Activated T-helper 1 cell treated with anti-CD3 and anti-CD28 coated beads, Interleukin-12 subunit alpha, Interleukin-12 subunit beta, Interleukin-2, Interleukin-4 antibody, amounts not matched to agents 30 ng/mL and 10 ng/mL and 1 ng/mL, durations not matched to agents 14 hours and 24 hours and 36 hours (primary cell): ENCODE measurements around the gene IGSF3. TPM values are rescaled to one million over a fixed set of nuclear protein-coding genes. Genes with fewer than 3 reads are reported as not detected.
A peak's percentile ranks its signal among the peaks of the same experiment; 100 is the strongest.
"Not testable (repeated sequence)": the region's sequence is repeated elsewhere in the genome, so short reads cannot be mapped to it uniquely, and the experiment has no call there.

Source experiments
- DNase-seq: peaks from one replicate; pipeline ENCODE4 v3.0.0; 2021; ENCODE audit warnings: low spot score
- H3K27ac Mint-ChIP-seq: one replicate; pipeline ENCODE4 v1.8.0; 2021; ENCODE audit warnings: mild to moderate bottlenecking, mixed read lengths
- H3K27me3 Mint-ChIP-seq: one replicate; pipeline ENCODE4 v1.8.0; 2022; ENCODE audit warnings: mild to moderate bottlenecking, moderate library complexity, mixed read lengths; ENCODE audit not compliant: insufficient read depth
- H3K36me3 Mint-ChIP-seq: one replicate; pipeline ENCODE4 v1.8.0; 2021; ENCODE audit warnings: low read depth, mixed read lengths
- H3K4me1 Mint-ChIP-seq: one replicate; pipeline ENCODE4 v1.8.0; 2021; ENCODE audit warnings: low read depth, mixed read lengths
- H3K4me3 Mint-ChIP-seq: one replicate; pipeline ENCODE4 v1.8.0; 2021; ENCODE audit warnings: mild to moderate bottlenecking, moderate library complexity, mixed read lengths
- H3K9me3 Mint-ChIP-seq: one replicate; pipeline ENCODE4 v1.8.0; 2021; ENCODE audit warnings: mixed read lengths
- intact Hi-C: fragments of 100-400 bp; cut with micrococcal nuclease; formaldehyde crosslinking; loops from one replicate; pipeline ENCODE4 v1.15.1; 2024
- total RNA-seq: library from RNA; stranded (reverse); gene quantifications from 2 replicates; pipeline ENCODE4 v1.2.3, GENCODE V29; 2022

IGSF3 gene
- total RNA-seq, 1 donor from 2014 or later = 1.7 TPM

- no peak for DNase-seq
- Mint-ChIP-seq H3K4me3 (no peak overlapping the region), H3K36me3 (no peaks in the 10 kb centered on the region), H3K27ac (peak overlapping the region; percentile 27), H3K9me3 (no peaks in the 10 kb centered on the region), H3K27me3 (peaks cover 6% of the 10 kb centered on the region), H3K4me1 (peaks cover 9% of the 10 kb centered on the region)
- intact Hi-C loops = no loop called here
These were observed 39.1 kb downstream of the IGSF3 start for GRCh38 chr1:116628448-116628847.

GRCh38 chr1:116627357-116627756 lies 40.2 kb downstream of the IGSF3 start:
- H3K4me1 Mint-ChIP-seq, H3K9me3 Mint-ChIP-seq, DNase-seq, H3K4me3 Mint-ChIP-seq, H3K27ac Mint-ChIP-seq, H3K36me3 Mint-ChIP-seq, H3K27me3 Mint-ChIP-seq, intact Hi-C loops: not testable (repeated sequence)

GRCh38 chr1:116626915-116627314 lies 40.6 kb downstream of the IGSF3 start:
- H3K27me3 Mint-ChIP-seq, H3K27ac Mint-ChIP-seq, intact Hi-C loops, H3K9me3 Mint-ChIP-seq, H3K36me3 Mint-ChIP-seq, DNase-seq, H3K4me3 Mint-ChIP-seq, H3K4me1 Mint-ChIP-seq: not testable (repeated sequence)

GRCh38 chr1:116625155-116625554 lies 42.4 kb downstream of the IGSF3 start:
- H3K9me3 Mint-ChIP-seq, H3K27ac Mint-ChIP-seq, DNase-seq, intact Hi-C loops, H3K4me1 Mint-ChIP-seq, H3K27me3 Mint-ChIP-seq, H3K36me3 Mint-ChIP-seq, H3K4me3 Mint-ChIP-seq: not testable (repeated sequence)

GRCh38 chr1:116624040-116624439 lies 43.5 kb downstream of the IGSF3 start:
- H3K36me3 Mint-ChIP-seq = no peaks in the 10 kb centered on the region
- H3K27me3 Mint-ChIP-seq = peaks cover 3% of the 10 kb centered on the region
- intact Hi-C loops = no loop called here
- no peak overlapping the region for H3K27ac Mint-ChIP-seq
- H3K4me3 Mint-ChIP-seq = no peak overlapping the region
- no peaks in the 10 kb centered on the region for H3K9me3 Mint-ChIP-seq
- H3K4me1 Mint-ChIP-seq = peaks cover 8% of the 10 kb centered on the region
- DNase-seq = no peak

- DNase-seq, H3K9me3 Mint-ChIP-seq, H3K27ac Mint-ChIP-seq, H3K4me1 Mint-ChIP-seq, H3K36me3 Mint-ChIP-seq, intact Hi-C loops, H3K27me3 Mint-ChIP-seq, H3K4me3 Mint-ChIP-seq: not testable (repeated sequence)
These were observed 45.0 kb downstream of the IGSF3 start for GRCh38 chr1:116622496-116622895.

GRCh38 chr1:116621756-116622155 lies 45.8 kb downstream of the IGSF3 start:
- H3K27ac Mint-ChIP-seq, H3K27me3 Mint-ChIP-seq: not testable (repeated sequence)

GRCh38 chr1:116620392-116620791 lies 47.1 kb downstream of the IGSF3 start:
- H3K4me1 Mint-ChIP-seq, H3K9me3 Mint-ChIP-seq, DNase-seq, H3K36me3 Mint-ChIP-seq, H3K27ac Mint-ChIP-seq, intact Hi-C loops, H3K4me3 Mint-ChIP-seq, H3K27me3 Mint-ChIP-seq: not testable (repeated sequence)

More at GRCh38 chr1:116621756-116622155, 45.8 kb downstream of the IGSF3 start:
- H3K4me1 Mint-ChIP-seq, H3K4me3 Mint-ChIP-seq, intact Hi-C loops, H3K36me3 Mint-ChIP-seq, DNase-seq, H3K9me3 Mint-ChIP-seq: not testable (repeated sequence)

- H3K27ac Mint-ChIP-seq, H3K4me1 Mint-ChIP-seq, H3K27me3 Mint-ChIP-seq, intact Hi-C loops, H3K36me3 Mint-ChIP-seq, H3K4me3 Mint-ChIP-seq, H3K9me3 Mint-ChIP-seq, DNase-seq: not testable (repeated sequence)
These were observed 48.4 kb downstream of the IGSF3 start for GRCh38 chr1:116619106-116619505.

- intact Hi-C loops, H3K36me3 Mint-ChIP-seq, H3K27ac Mint-ChIP-seq, H3K9me3 Mint-ChIP-seq, H3K4me1 Mint-ChIP-seq, H3K27me3 Mint-ChIP-seq, H3K4me3 Mint-ChIP-seq, DNase-seq: not testable (repeated sequence)
These were observed 49.7 kb downstream of the IGSF3 start for GRCh38 chr1:116617808-116618207.

GRCh38 chr1:116613825-116614224 lies 53.7 kb downstream of the IGSF3 start:
- not testable (repeated sequence) for H3K4me3 Mint-ChIP-seq

GRCh38 chr1:116609801-116610371 lies 57.6 kb downstream of the IGSF3 start:
- H3K9me3 Mint-ChIP-seq, intact Hi-C loops, H3K36me3 Mint-ChIP-seq, DNase-seq, H3K27me3 Mint-ChIP-seq, H3K4me3 Mint-ChIP-seq, H3K27ac Mint-ChIP-seq: not testable (repeated sequence)
- peaks cover 19% of the 10 kb centered on the region for H3K4me1 Mint-ChIP-seq

More at GRCh38 chr1:116613825-116614224, 53.7 kb downstream of the IGSF3 start:
- H3K9me3 Mint-ChIP-seq, DNase-seq, H3K36me3 Mint-ChIP-seq, H3K27ac Mint-ChIP-seq, intact Hi-C loops, H3K27me3 Mint-ChIP-seq: not testable (repeated sequence)
- peaks cover 12% of the 10 kb centered on the region for H3K4me1 Mint-ChIP-seq

GRCh38 chr1:116608841-116609240 lies 58.7 kb downstream of the IGSF3 start:
- H3K9me3 Mint-ChIP-seq, H3K27me3 Mint-ChIP-seq, H3K4me3 Mint-ChIP-seq, DNase-seq, H3K36me3 Mint-ChIP-seq, intact Hi-C loops: not testable (repeated sequence)
- Mint-ChIP-seq H3K27ac (peak overlapping the region; percentile 66), H3K4me1 (peaks cover 19% of the 10 kb centered on the region)

- H3K9me3 Mint-ChIP-seq, H3K4me3 Mint-ChIP-seq, H3K36me3 Mint-ChIP-seq, H3K27ac Mint-ChIP-seq, intact Hi-C loops, DNase-seq, H3K27me3 Mint-ChIP-seq: not testable (repeated sequence)
- peaks cover 19% of the 10 kb centered on the region for H3K4me1 Mint-ChIP-seq
These were observed 59.4 kb downstream of the IGSF3 start for GRCh38 chr1:116608151-116608550.
